HG03469 (cell line): ENCODE measurements around the gene PLCB1.

Experiments
- ATAC-seq: cut with Tn5 transposase; IDR thresholded peaks from one replicate; pipeline ENCODE4 v1.9.1; 2021; ENCODE audit warnings: mild to moderate bottlenecking, moderate library complexity, moderate number of reproducible peaks; ENCODE audit not compliant: unreplicated experiment

The PLCB1 gene

DNA sequence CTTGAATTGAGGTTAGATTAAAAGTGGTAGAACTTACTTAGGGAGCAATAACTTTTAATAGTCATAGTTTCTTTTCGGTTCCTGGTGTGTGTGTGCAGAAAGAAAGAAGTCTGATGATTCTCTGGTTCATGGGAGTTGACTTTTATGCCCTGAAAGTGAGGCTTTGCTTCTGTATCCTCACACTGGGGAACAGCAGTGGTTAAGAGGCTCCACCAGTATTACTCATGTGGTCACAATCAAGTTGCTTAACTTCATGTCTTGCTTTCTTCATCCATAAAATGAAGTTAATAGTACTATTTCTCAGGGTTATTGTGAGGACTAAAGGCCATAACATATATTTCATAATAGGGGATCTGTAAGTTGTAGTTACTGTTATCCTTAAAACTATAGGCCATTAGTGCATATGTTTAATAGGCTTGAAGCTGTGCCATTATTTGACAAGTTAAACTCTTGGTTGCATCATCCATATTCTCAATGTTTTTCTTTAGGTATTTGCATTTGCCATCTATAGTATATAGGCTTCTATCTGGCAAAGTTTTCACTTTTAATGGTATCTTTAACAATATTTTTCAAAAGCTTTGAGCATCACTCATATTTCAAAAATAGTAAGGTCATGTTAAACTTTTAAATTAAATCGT lies 262.4 kb downstream of the PLCB1 start:
- peak; percentile 91 for ATAC-seq

- no peak for ATAC-seq
Measured at GRCh38 chr20:8395956-8396355, 263.9 kb downstream of the PLCB1 start.

- no peak for ATAC-seq
Measured at GRCh38 chr20:8398263-8399051, 266.4 kb downstream of the PLCB1 start.

DNA sequence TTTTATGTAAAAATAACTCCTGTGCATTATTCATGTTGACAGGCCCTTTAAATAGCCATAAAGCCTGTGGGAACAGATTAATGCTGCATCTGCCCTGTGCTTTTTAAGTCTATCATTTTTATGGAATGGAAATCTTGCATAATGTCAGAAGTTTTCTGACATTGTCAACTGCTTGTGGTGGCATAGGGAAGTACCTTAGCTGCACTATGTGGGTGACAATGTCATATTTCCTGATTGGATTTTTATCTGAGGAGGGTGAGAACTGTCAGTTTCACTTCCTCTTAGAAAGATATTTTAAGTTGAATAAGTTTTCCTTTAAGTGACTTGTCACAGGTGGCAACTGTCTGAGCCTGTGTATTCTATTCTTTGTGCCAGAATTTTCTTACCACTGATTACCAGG lies 267.9 kb downstream of the PLCB1 start:
- peak; percentile 98 for ATAC-seq

DNA sequence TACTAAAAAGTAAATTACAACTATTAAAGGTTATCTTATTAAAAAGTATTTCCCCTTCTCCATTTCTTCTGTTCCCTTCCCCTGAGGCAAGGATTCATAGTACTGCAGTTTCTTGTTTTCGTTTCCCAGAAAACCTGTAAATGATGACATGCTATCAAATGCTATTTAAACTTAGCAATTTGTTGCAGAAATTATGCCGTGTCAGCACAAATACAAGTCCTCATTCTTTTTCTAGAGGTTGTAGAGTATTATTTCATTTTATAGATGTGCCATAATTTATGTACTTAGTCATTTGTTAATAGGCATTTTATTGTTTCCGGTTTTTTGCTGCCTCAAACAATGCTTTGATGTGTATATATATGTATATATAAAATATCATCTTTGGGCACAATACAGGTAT lies 268.4 kb downstream of the PLCB1 start:
- no peak for ATAC-seq

DNA sequence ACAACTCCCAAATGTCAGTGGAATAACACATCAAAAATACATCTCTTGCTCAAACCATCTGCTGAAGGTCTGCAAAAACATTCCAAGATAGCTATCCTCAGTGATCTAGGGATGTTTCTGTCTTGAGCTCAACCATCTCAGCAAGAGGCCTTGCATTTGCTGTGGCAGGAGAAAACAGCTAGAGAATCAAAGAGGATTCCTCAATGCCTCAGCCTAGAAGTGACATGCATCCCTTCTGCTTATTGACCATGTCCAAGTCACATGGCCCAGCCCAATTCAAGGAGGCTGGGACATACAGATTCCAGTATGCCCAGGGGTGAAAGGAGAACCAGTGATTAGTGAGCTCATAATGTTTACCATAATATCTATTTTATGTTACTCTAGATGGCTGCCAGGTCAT lies 269.5 kb downstream of the PLCB1 start:
- ATAC-seq = no peak

- no peak for ATAC-seq
Measured at GRCh38 chr20:8402798-8403197, 270.7 kb downstream of the PLCB1 start.

DNA sequence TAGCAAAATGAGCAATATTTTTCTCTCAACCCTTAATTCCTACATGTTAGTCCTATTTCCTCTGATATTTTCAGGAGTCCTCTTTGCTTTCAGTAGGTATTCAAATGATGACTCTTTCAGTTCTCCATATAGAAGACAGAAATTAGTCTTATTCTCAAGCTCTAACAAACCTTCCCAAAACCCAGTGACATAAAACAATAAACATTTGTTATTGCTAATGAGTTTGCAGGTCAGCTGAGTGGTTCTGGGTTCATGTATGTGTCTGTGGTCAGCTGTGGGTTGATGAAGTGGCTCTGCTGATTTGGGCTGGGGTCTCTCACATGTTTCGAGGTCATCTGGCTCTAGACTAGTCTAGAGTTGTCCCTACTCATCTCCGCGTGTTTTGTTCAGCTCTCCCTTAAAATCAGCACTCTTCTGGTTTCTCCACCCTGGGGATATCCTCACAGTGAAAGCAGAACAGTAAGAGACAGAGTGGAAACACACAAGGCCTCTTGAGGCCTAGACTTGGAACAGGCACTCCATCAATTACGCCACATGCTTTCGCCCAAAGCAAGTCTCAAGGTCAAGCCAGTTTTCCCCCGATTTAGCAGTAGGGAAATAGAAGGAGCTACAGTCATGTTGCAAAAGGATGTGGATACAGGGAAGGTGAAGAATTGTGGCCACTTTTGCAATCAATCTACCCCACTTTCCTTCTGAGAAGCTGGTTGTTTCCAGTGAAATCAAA lies 273.0 kb downstream of the PLCB1 start:
- no peak for ATAC-seq

DNA sequence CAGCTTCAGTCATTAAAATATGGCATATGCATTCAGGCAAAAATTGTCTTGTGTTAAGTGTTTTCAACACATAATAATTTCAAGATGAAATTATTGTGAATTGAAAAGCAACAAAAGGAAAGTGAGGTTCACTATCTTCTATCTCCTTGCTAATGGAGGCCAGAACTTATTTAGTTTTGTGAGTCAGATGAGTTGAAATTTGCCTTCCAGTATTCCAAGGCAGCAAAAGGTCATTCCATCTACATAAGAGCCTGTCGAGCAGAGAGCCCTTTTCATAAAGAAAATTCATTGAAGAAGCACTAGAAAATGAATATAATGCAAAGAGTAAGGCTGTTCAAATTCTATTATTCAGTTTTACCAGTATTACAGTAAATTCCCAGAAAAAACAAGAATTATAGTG lies 274.3 kb downstream of the PLCB1 start:
- no peak for ATAC-seq

DNA sequence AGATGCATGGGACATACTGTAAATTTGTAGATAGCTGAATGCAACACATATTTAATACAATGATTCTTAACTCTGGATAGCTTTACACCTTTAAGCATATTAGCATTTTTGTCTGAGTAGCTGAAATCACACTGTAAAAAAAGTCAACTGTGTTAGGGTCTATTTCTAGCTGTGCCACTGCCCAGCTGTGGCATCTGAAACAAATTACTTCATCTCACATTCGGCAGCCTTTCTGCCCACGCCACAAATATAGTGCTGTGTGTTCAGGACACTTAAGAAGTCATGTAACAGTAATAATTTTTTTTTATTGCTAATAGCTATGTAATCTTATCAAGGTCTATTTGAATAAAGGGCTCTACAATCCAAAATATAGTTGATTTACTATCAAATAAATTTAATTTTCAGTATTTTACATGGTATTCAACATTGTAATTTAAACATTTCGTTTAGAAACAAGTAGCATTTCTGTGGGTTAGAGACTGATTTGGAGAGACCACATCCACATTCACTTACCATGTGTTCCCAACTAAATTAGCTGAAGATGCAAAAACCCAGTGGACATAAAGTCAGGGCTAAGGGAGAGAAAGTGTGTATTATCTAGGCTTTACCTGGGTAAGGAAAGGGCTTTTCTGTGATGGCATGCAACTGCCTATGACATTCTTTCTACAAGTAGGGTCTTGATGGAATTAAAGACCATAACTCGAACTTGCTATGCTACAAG lies 276.7 kb downstream of the PLCB1 start:
- ATAC-seq = no peak

DNA sequence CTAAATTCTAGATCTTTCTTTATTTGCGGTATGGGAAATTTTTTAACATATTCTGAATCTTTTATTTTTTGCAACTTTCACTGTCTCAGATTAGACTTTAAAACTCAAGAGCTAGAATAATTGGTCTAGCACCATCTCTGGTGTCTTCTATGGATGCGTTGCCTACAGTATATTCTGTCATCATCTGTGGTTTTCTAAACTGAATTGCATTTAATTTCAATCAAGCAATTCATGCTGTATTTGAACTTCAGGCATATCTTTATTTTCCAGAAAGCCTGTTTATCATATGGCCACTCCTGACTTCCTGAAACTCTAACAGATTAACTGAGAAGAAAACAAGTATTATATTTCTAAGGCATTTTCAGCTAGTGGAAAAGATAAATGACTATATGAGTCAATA lies 281.6 kb downstream of the PLCB1 start:
- ATAC-seq = no peak

- no peak for ATAC-seq
Measured at GRCh38 chr20:8414586-8415274, 282.7 kb downstream of the PLCB1 start.

DNA sequence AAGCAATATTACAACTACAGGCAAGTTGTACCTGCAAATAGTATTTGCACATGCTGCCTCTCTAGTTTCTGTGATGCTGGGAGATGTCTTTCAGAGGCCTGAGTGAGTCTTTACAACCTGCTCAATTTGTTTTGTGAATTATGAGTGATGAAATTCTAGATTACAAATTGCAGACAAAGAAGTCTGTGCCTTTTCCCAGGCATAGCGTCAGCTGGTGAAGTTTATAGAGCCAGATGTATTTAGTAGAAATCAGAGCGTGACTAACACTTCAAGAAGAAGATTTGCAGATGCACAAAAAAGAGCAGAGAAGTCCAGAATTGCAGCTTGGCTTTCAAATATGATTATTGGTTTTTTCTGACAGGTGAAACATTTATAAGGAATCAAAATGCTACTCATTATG lies 289.9 kb downstream of the PLCB1 start:
- no peak for ATAC-seq

- ATAC-seq = no peak
Measured at GRCh38 chr20:8423482-8423881, 291.4 kb downstream of the PLCB1 start.

DNA sequence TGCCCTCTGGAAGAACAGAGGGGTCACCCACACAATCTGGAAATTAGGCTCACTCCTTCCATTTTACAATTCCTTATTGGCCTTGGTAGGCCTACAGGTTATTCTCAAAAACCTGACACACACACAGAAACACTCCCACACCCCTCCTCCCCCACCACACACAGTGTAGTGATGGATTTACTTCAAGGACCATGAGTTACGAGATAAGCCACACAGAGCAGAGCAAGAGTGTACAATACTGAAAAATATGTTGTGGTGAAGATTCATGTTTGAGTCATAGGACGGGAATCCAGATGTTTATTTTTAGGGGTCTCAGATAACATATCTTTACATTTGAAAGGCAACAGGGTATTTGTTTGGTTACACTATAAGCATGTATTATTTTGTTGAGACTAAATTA lies 291.9 kb downstream of the PLCB1 start:
- no peak for ATAC-seq

- ATAC-seq = no peak
Measured at GRCh38 chr20:8425016-8425415, 292.9 kb downstream of the PLCB1 start.

- no peak for ATAC-seq
Measured at GRCh38 chr20:8425802-8426201, 293.7 kb downstream of the PLCB1 start.

- ATAC-seq = no peak
Measured at GRCh38 chr20:8427419-8428040, 295.5 kb downstream of the PLCB1 start.

DNA sequence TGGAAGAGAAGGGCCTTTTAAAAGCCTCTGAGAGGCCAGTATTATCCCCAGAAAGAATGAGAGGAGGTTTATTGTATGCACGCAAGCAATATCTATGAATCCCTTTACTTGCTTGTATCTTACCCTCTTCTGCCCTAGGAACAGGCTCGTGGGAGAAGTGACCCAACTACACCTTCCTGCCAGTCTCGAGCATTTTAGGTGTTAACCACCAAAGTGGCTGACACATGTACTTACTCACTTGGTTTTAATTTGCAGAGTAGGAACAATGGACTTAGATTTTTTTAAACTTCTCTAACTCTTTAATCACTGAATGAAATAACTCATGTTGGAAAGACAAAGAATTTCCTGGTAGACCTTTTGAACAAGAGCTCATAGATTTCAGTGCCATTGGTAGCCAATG lies 296.9 kb downstream of the PLCB1 start:
- no peak for ATAC-seq
